ENCODE results near the gene UFC1. TPM values are rescaled to one million over a fixed set of nuclear protein-coding genes. Genes with fewer than 3 reads are reported as not detected.

Gene UFC1
- total and polyA plus RNA-seq, 2 of the 13 experiments (the other 11 are each of a cell fraction or from before 2014, with no cell fraction given): 72.8 to 85.2 TPM

DNA sequence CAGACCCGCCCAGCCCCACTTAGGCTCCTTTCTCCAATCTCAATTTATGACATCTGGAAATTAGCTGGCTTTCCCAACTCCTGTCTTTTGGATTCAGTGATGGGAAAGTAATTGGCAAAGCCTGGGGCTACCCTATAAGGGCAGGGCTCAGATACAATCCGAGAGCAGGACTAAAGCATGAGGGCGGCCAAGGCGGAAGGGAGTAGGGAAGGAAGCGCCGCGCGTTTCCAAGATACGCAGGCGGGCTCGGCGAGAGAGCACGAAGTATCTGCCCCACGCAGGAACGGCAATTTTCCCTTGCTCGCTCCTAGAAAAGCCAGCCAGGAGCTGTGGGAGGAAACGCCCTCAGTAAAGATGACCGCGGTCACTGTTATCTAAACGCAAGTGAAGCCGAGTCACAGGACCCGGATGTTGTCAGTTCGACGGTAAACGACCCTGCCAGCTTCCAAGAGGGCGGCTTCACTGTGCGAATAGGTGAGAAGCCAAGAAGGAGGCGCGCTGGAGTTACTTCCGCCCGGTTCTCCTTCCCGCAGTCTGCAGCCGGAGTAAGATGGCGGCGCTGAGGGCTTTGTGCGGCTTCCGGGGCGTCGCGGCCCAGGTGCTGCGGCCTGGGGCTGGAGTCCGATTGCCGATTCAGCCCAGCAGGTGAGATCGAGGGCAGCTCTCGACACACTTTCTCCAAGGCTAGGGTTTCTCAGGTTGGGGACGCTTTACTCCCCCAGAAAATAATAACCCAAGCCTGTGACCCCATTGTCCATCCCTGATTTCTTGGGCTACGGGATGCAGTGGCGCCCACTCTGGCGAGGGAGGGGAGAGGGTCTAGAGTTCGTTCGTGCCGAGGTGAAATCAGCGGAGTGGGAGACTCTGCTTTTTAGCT is 48.3 kb downstream of the UFC1 start, which contains the start of gene NDUFS2 (continued):
- TF ChIP-seq, protein P1, sequence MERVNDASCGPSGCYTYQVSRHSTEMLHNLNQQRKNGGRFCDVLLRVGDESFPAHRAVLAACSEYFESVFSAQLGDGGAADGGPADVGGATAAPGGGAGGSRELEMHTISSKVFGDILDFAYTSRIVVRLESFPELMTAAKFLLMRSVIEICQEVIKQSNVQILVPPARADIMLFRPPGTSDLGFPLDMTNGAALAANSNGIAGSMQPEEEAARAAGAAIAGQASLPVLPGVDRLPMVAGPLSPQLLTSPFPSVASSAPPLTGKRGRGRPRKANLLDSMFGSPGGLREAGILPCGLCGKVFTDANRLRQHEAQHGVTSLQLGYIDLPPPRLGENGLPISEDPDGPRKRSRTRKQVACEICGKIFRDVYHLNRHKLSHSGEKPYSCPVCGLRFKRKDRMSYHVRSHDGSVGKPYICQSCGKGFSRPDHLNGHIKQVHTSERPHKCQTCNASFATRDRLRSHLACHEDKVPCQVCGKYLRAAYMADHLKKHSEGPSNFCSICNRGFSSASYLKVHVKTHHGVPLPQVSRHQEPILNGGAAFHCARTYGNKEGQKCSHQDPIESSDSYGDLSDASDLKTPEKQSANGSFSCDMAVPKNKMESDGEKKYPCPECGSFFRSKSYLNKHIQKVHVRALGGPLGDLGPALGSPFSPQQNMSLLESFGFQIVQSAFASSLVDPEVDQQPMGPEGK (CRISPR knock-in tag; IDR thresholded peaks at IDR 0.05): no peak
- TF ChIP-seq, protein P2, sequence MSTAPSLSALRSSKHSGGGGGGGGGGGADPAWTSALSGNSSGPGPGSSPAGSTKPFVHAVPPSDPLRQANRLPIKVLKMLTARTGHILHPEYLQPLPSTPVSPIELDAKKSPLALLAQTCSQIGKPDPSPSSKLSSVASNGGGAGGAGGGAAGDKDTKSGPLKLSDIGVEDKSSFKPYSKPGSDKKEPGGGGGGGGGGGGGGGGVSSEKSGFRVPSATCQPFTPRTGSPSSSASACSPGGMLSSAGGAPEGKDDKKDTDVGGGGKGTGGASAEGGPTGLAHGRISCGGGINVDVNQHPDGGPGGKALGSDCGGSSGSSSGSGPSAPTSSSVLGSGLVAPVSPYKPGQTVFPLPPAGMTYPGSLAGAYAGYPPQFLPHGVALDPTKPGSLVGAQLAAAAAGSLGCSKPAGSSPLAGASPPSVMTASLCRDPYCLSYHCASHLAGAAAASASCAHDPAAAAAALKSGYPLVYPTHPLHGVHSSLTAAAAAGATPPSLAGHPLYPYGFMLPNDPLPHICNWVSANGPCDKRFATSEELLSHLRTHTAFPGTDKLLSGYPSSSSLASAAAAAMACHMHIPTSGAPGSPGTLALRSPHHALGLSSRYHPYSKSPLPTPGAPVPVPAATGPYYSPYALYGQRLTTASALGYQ (CRISPR knock-in tag; IDR thresholded peaks at IDR 0.05): no peak
- TF ChIP-seq GATAD2A (CRISPR knock-in tag; IDR thresholded peaks at IDR 0.05) (peak; percentile 27; the same call in 1 of the 2 replicates), LCORL (IDR thresholded peaks at IDR 0.05) (no peak), LCORL (CRISPR knock-in tag; IDR thresholded peaks at IDR 0.05) (no peak), CBFB (CRISPR knock-in tag; IDR thresholded peaks at IDR 0.05) (peak; percentile 71), ZSCAN21 (CRISPR knock-in tag; IDR thresholded peaks at IDR 0.05; ENCODE audit: borderline replicate concordance) (peak; percentile 49; the same call in 1 of the 2 replicates), ARNT2 (CRISPR knock-in tag; IDR thresholded peaks at IDR 0.05; ENCODE audit: low read depth) (peak; percentile 56; the same call in 1 of the 2 replicates), MEF2D (CRISPR knock-in tag; IDR thresholded peaks at IDR 0.05) (peak; percentile 81; the same call in 1 of the 2 replicates), POLR2A (IDR thresholded peaks at IDR 0.05; ENCODE audit: insufficient read depth in 1 of 2, low read depth in 2 of 2, low read length in 2 of 2) (peak; percentile 80 to 85), ESRRA (CRISPR knock-in tag; IDR thresholded peaks at IDR 0.05; ENCODE audit: low read depth) (peak; percentile 61; the same call in 1 of the 2 replicates), SOX6 (IDR thresholded peaks at IDR 0.05) (no peak), SOX6 (CRISPR knock-in tag; IDR thresholded peaks at IDR 0.05) (peak; percentile 72), ZNF883 (CRISPR knock-in tag; IDR thresholded peaks at IDR 0.05; ENCODE audit: not compliant biosample characterization) (no peak), ZNF616 (CRISPR knock-in tag; IDR thresholded peaks at IDR 0.05; ENCODE audit: low read depth) (0 out of 2 replicates have a peak, but pooled peaks have one; percentile 38), MEIS2 (CRISPR knock-in tag; IDR thresholded peaks at IDR 0.05) (peak; percentile 52; the same call in 1 of the 2 replicates), ZNF256 (CRISPR knock-in tag; conservative IDR thresholded peaks at IDR 0.05) (no peak), SNAPC2 (CRISPR knock-in tag; IDR thresholded peaks at IDR 0.05) (peak; percentile 69; the same call in 1 of the 2 replicates)
- TF ChIP-seq, protein P3, sequence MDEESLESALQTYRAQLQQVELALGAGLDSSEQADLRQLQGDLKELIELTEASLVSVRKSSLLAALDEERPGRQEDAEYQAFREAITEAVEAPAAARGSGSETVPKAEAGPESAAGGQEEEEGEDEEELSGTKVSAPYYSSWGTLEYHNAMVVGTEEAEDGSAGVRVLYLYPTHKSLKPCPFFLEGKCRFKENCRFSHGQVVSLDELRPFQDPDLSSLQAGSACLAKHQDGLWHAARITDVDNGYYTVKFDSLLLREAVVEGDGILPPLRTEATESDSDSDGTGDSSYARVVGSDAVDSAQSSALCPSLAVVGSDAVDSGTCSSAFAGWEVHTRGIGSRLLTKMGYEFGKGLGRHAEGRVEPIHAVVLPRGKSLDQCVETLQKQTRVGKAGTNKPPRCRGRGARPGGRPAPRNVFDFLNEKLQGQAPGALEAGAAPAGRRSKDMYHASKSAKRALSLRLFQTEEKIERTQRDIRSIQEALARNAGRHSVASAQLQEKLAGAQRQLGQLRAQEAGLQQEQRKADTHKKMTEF (CRISPR knock-in tag; IDR thresholded peaks at IDR 0.05): peak; percentile 89
- TF ChIP-seq, protein P4, sequence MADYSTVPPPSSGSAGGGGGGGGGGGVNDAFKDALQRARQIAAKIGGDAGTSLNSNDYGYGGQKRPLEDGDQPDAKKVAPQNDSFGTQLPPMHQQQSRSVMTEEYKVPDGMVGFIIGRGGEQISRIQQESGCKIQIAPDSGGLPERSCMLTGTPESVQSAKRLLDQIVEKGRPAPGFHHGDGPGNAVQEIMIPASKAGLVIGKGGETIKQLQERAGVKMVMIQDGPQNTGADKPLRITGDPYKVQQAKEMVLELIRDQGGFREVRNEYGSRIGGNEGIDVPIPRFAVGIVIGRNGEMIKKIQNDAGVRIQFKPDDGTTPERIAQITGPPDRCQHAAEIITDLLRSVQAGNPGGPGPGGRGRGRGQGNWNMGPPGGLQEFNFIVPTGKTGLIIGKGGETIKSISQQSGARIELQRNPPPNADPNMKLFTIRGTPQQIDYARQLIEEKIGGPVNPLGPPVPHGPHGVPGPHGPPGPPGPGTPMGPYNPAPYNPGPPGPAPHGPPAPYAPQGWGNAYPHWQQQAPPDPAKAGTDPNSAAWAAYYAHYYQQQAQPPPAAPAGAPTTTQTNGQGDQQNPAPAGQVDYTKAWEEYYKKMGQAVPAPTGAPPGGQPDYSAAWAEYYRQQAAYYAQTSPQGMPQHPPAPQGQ (CRISPR knock-in tag; IDR thresholded peaks at IDR 0.05; ENCODE audit: borderline replicate concordance): no peak
- TF ChIP-seq, protein P5, sequence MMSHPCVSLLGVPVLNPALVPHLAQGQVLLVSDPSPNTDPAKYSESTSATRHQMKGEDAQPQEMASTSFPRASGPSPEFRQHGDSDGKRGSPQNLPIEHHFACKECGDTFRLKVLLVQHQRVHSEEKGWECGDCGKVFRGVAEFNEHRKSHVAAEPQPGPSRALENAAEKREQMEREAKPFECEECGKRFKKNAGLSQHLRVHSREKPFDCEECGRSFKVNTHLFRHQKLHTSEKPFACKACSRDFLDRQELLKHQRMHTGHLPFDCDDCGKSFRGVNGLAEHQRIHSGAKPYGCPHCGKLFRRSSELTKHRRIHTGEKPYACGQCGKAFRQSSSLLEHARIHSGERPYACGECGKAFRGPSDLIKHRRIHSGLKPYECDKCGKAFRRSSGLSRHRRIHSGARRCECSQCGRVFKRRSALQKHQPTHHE (CRISPR knock-in tag; IDR thresholded peaks at IDR 0.05; ENCODE audit: borderline replicate concordance): no peak

All from HepG2 (cell line).